ENCODE measurements around the gene MFRP. TPM values are rescaled to one million over a fixed set of nuclear protein-coding genes. Genes with fewer than 3 reads are reported as not detected.

Gene MFRP
- total and polyA plus RNA-seq, 9 of the 15 experiments (the other 6 are each of a cell fraction or from before 2014, with no cell fraction given) = not detected

- TF ChIP-seq, protein P1, sequence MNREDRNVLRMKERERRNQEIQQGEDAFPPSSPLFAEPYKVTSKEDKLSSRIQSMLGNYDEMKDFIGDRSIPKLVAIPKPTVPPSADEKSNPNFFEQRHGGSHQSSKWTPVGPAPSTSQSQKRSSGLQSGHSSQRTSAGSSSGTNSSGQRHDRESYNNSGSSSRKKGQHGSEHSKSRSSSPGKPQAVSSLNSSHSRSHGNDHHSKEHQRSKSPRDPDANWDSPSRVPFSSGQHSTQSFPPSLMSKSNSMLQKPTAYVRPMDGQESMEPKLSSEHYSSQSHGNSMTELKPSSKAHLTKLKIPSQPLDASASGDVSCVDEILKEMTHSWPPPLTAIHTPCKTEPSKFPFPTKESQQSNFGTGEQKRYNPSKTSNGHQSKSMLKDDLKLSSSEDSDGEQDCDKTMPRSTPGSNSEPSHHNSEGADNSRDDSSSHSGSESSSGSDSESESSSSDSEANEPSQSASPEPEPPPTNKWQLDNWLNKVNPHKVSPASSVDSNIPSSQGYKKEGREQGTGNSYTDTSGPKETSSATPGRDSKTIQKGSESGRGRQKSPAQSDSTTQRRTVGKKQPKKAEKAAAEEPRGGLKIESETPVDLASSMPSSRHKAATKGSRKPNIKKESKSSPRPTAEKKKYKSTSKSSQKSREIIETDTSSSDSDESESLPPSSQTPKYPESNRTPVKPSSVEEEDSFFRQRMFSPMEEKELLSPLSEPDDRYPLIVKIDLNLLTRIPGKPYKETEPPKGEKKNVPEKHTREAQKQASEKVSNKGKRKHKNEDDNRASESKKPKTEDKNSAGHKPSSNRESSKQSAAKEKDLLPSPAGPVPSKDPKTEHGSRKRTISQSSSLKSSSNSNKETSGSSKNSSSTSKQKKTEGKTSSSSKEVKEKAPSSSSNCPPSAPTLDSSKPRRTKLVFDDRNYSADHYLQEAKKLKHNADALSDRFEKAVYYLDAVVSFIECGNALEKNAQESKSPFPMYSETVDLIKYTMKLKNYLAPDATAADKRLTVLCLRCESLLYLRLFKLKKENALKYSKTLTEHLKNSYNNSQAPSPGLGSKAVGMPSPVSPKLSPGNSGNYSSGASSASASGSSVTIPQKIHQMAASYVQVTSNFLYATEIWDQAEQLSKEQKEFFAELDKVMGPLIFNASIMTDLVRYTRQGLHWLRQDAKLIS (CRISPR knock-in tag; IDR thresholded peaks at IDR 0.05) = no peak
- TF ChIP-seq ZNF316 (IDR thresholded peaks at IDR 0.05) (no peak), NUFIP1 (IDR thresholded peaks at IDR 0.05; ENCODE audit: partially characterized antibody) (no peak), ZNF23 (CRISPR knock-in tag; IDR thresholded peaks at IDR 0.05) (no peak)
These were observed 13.1 kb upstream of the MFRP start (continued) for GRCh38 chr11:119359365-119360214.

GRCh38 chr11:119357074-119357473 is 10.6 kb upstream of the MFRP start:
- Histone ChIP-seq H3K9me1 (ENCODE audit: control insufficient read depth, insufficient read depth, low read length) (no peaks in the 10 kb centered on the region), H3K27me3 (ENCODE audit: control insufficient read depth in 2 of 2, insufficient read depth in 2 of 2, low read length in 2 of 2) (no peaks in the 10 kb centered on the region), H3K9ac (ENCODE audit: insufficient read depth in 1 of 2, low read depth in 2 of 2, low read length in 2 of 2) (peak overlapping the region in 1 of 2 experiments; percentile 96; a peak in 2 of 4 replicates), H3K36me3 (ENCODE audit: control insufficient read depth, insufficient read depth, low read length) (peaks cover 44% of the 10 kb centered on the region), H3K9me3 (replicated peaks; ENCODE audit: control insufficient read depth, insufficient read depth, low read depth, low read length) (no peaks in the 10 kb centered on the region), H3K4me3 (no peak overlapping the region; the same call in 1 of the 2 replicates), H3K4me1 (replicated peaks in 1 of 2; ENCODE audit: control insufficient read depth in 2 of 2, insufficient read depth in 2 of 2, low read length in 2 of 2) (peaks cover 18 to 23% of the 10 kb centered on the region in 2 experiments; a peak in 4 of 5 replicates), H2AFZ (ENCODE audit: low read depth, low read length) (peak overlapping the region; percentile 91; the same call in 1 of the 2 replicates), H3K4me2 (ENCODE audit: insufficient read depth, low read length) (no peak overlapping the region), H3K79me2 (ENCODE audit: control insufficient read depth, insufficient read depth, low read length) (no peaks in the 10 kb centered on the region), H4K20me1 (replicated peaks; ENCODE audit: control insufficient read depth, insufficient read depth, low read length) (no peaks in the 10 kb centered on the region), H3K27ac (ENCODE audit: extremely low read depth, low read depth, low read length) (no peak overlapping the region; the same call in 2 of the 3 replicates)
- peak in 1 of 4 experiments; percentile 21 for DNase-seq (ENCODE audit: extremely low read depth in 1 of 4, low spot score in 3 of 4)
- intact Hi-C loops (cut with micrococcal nuclease) = loop anchor here (10.0 kb wide), 1 partner anchor 858 kb away; the partner anchor contains the start of gene OAF
- ATAC-seq = peak; percentile 4
- in situ Hi-C loops (cut with MboI) = loop anchor here (5.0 kb wide), 1 partner anchor 115 kb away; no protein-coding TSS in a partner anchor
- TF ChIP-seq ZFX (CRISPR knock-in tag; IDR thresholded peaks at IDR 0.05) (no peak), VEZF1 (CRISPR knock-in tag; IDR thresholded peaks at IDR 0.05) (peak; percentile 44), KDM1A (IDR thresholded peaks at IDR 0.05) (peak in 1 of 2 experiments; percentile 2; a peak in 1 of 4 replicates)
- ChIA-PET CTCF (ENCODE audit: low intra/inter-chr PET ratio) (interaction anchor here (0.6 to 4.1 kb wide), 6 partner anchors 16 to 698 kb away, joined by 3 to 51 read pairs (median 16); partner anchors contain the start of gene USP2), POLR2A (no interaction called here)
- 38% methylated on average over 8 of the region's 13 CpGs for WGBS (ENCODE audit: insufficient coverage, low coverage, missing lambda C conversion rate)
- BruUV-seq (replicated peaks) = no TSS peak
- FAIRE-seq = no peak

Measured in K562 (cell line).